Adrenal gland (tissue), 5 donors: ENCODE measurements around the gene SCAMP2.

Experiments used
- POLR2A ChIP-seq, 2 donors: fragments of 450-650 bp; IDR thresholded peaks; one replicate each; pipeline ENCODE4 v1.6.1; 2017; ENCODE audit warnings: antibody characterized with exemption in 2 of 2, mild to moderate bottlenecking in 2 of 2, moderate library complexity in 1 of 2
- TF ChIP-seq, protein P1 (sequence below), 6 experiments: fragments of 450-650 bp in 4 of 6; fragments of 200-600 bp in 2 of 6; sonication (generic) in 1 of 6; IDR thresholded peaks; 1 replicate in 5 of 6; 2 replicates in 1 of 6; pipeline versions ENCODE4 v1.5.1 to v1.8.0; 2016 to 2021; ENCODE audit warnings: antibody characterized with exemption in 6 of 6, mild to moderate bottlenecking in 2 of 6, moderate library complexity in 1 of 6
- donor health status: DM: no; HTN: no; CAD: no.

DNA sequence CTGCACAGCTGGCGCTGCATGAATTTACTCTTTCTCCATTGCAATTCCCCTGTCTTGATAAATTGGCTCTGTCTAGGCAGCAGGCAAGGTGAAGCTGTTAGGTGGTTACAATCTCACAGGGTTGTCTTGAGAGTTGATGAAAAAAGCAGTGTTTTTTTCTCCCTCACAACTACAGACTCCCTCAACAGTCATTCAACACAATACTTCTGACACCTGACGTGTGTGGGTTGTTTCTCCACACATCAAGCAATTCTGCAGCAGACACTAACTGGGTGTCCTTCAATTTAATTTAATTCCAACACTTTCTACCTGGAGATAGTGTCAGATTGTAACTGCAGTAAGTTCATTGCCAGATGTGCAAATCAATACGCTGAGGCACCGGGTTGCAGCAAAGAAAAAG, 5.1 kb upstream of the SCAMP2 start:
- TF ChIP-seq, protein P1, sequence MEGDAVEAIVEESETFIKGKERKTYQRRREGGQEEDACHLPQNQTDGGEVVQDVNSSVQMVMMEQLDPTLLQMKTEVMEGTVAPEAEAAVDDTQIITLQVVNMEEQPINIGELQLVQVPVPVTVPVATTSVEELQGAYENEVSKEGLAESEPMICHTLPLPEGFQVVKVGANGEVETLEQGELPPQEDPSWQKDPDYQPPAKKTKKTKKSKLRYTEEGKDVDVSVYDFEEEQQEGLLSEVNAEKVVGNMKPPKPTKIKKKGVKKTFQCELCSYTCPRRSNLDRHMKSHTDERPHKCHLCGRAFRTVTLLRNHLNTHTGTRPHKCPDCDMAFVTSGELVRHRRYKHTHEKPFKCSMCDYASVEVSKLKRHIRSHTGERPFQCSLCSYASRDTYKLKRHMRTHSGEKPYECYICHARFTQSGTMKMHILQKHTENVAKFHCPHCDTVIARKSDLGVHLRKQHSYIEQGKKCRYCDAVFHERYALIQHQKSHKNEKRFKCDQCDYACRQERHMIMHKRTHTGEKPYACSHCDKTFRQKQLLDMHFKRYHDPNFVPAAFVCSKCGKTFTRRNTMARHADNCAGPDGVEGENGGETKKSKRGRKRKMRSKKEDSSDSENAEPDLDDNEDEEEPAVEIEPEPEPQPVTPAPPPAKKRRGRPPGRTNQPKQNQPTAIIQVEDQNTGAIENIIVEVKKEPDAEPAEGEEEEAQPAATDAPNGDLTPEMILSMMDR (IDR thresholded peaks at IDR 0.05), result no peak
- TF ChIP-seq POLR2A (IDR thresholded peaks at IDR 0.05), result no peak
